Measurements from ENCODE around the gene DISC1.
"Not testable (repeated sequence)": the region's sequence is repeated elsewhere in the genome, so short reads cannot be mapped to it uniquely, and the experiment has no call there.

The DISC1 gene

GRCh38 chr1:231774719-231775335 is 148.2 kb downstream of the DISC1 start:
- no peak for TF ChIP-seq ZFX (IDR thresholded peaks at IDR 0.05)
- TF ChIP-seq CTCF (conservative IDR thresholded peaks at IDR 0.05), result no peak
- no peak overlapping the region for H3K27ac ChIP-seq

GRCh38 chr1:231776010-231776756 is 149.6 kb downstream of the DISC1 start:
- H3K27ac ChIP-seq, result no peak overlapping the region
- TF ChIP-seq ZFX (IDR thresholded peaks at IDR 0.05) (no peak), CTCF (conservative IDR thresholded peaks at IDR 0.05) (no peak)

- no peak overlapping the region for H3K27ac ChIP-seq
- no peak for TF ChIP-seq CTCF (conservative IDR thresholded peaks at IDR 0.05)
- TF ChIP-seq ZFX (IDR thresholded peaks at IDR 0.05), result no peak
These were observed 150.1 kb downstream of the DISC1 start for GRCh38 chr1:231776757-231777062.

- peak overlapping the region; percentile 52 for H3K27ac ChIP-seq
- no peak for TF ChIP-seq ZFX (IDR thresholded peaks at IDR 0.05)
- TF ChIP-seq CTCF (conservative IDR thresholded peaks at IDR 0.05), result no peak
These were observed 151.6 kb downstream of the DISC1 start for GRCh38 chr1:231778009-231778719.

GRCh38 chr1:231779081-231779480 is 152.5 kb downstream of the DISC1 start:
- H3K27ac ChIP-seq, result peak overlapping the region; percentile 52; the same call in 1 of the 2 replicates
- TF ChIP-seq ZFX (IDR thresholded peaks at IDR 0.05), result no peak
- no peak for TF ChIP-seq CTCF (conservative IDR thresholded peaks at IDR 0.05)

- no peak for TF ChIP-seq CTCF (conservative IDR thresholded peaks at IDR 0.05)
- no peak for TF ChIP-seq ZFX (IDR thresholded peaks at IDR 0.05)
- H3K27ac ChIP-seq, result no peak overlapping the region
These were observed 155.3 kb downstream of the DISC1 start for GRCh38 chr1:231781892-231782291.

- H3K27ac ChIP-seq, result not testable (repeated sequence)
These were observed 158.5 kb downstream of the DISC1 start for GRCh38 chr1:231785073-231785472.
